Stimulated activated CD8-positive, alpha-beta memory T cell treated with anti-CD3 and anti-CD28 coated beads, Interleukin-7, amount 100 ng/mL, for 48 hours (primary cell): Measurements from ENCODE around the gene STK17B.
"Not testable (repeated sequence)": the region's sequence is repeated elsewhere in the genome, so short reads cannot be mapped to it uniquely, and the experiment has no call there.

ENCODE experiments used
- DNase-seq, 2 donors: peaks; one replicate each; pipeline ENCODE4 v3.0.0-alpha.2; 2020; ENCODE audit warnings: low read depth in 1 of 2; ENCODE audit errors: extremely low read depth in 1 of 2

Gene STK17B

DNA sequence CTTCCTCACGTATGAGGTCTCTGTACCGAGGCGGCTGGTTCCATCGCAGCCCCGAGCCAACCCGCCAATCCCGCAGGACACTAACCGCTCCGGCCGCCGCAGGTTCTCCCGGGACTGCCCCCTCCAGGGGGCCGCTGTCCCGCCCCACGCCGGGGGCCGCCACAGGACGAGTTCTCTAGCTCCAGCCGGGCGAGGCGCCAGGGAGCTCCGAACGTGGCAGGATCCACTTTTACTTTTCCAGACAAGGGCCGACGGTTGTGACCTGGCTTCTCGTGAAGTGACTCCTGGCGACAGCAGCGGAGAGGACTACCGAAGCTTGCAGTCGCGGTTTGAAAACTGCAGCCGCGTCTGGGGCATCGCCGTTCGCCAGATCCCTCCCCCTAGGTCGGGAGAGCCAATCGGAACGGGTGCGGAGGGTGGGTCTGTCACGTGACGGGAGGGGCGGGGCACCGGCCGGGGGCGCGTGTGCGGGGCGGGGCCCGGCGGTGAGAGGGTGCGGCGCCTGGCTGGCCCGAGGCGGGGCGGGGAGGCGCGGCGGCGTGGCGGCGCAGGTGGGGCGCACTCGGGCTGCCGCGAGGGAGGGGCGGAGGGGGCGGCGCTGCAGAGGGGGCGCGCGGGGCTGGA lies at the start of gene STK17B:
Gene STK17B (minus strand): TSS at position 331 of the 624 bp plus-strand sequence. CDS start 8,195 bp downstream, outside the sequence.
- peak; percentile 93 to 94 for DNase-seq

DNA sequence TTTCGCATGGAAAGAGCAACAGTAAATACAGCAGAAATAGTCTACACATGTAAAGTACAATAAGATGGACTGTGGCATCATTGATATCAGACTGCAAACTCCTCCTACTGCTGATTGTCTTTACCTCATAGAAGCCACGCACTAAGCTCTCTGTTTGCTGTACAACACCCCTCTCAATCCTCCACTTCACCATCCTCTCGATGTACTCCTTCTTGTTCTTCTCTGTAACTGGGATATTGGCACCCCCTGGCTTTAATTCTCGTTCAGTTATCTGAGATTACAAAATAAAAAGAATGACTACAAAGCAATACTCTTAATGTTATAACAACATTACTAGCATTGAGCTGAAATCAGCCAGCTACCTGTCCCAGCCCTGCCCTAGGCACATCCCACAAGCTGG lies 49.3 kb upstream of the STK17B start:
- DNase-seq, result no peak

DNA sequence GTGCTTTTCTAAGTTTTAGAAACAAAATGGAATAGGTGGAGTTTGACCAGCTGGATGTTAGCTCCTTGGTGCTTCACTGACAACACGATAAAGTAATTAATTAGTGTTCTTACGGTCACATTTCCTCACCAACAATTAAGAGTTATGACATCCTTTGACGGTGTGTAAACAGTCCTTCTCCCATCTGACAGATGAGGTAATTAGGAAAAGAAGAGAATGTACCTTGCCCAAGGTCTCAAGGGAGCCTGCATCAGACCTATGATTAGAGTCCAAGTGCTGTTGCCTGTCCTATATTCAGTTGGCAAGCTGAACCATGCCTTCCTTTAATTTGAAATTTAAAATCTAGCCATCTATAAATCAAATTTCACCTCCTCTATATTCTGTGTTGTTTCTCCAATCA lies 48.3 kb upstream of the STK17B start:
- DNase-seq, result no peak

DNA sequence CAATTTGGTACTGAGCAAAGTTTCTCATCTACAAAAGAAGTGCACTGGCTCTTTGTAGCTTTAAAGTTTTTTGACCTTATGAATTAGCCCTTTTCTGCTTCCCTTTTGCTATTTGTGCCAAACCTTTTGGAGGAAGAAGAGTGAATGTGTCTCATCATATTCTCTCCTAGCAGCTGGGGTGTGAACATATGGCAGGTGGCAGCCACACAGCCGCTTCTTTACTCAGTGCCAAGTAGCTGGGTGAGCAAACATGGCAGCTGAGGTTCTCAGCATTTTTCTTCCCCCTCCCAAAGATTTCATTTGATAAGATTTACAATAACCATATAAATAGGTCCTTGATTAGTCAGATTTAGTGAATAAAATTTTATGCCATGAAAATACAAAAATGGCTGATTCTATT lies 46.7 kb upstream of the STK17B start:
- no peak for DNase-seq

DNA sequence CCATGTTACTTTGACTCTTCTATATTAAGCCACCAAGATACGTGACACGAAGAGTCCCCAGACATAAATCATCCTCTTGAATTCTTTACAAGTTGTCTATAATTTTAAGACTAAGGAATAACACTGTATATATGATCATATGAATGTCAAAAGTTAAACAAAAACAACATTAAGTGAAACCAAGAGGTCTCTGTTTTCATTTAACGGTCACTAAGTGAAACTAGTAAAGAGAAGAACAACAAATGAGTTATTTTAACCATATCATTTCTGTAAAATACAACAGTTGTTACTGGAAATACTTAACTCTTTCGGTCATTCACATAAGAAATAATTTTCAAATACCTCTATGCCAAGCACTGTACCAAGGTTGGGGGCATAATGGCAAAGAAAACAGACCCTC lies 45.7 kb upstream of the STK17B start:
- no peak for DNase-seq

DNA sequence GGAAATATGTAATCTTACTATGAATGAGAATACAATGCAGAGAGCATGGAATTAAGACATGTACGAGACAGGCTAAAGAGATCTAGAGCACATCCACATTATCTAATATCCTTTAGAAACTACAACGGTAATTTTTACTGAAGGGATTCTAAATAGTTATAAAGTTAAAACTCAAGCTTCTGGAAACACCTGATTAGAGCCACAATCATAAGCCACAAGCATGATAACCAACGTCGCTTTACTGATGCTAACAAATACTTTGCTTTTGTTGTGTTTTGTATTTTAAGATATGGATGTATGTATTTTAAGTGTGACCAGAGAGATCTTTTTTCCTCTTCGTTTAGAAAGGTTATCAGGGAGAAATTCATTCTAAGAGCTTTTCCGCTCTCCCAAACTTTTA lies 44.0 kb upstream of the STK17B start:
- no peak for DNase-seq

DNA sequence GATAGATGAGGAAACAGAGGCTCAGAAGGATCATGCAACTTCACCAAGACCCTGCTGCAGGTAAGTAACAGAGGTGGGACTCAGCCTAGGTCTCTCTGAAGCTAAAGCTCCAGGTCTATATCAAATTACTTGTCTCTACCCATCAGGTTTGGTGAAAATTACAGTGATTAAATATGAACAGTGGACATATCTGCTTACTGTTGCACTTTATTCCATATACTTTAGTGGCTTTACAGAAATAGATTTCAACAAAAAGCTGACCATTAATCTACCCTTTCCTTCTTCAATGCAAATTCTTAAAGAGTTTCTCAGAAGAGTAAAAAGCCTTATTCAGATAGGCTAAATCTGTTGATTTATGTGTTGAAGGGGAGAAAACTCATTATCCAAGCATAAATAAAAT lies 42.8 kb upstream of the STK17B start:
- DNase-seq, result no peak

DNA sequence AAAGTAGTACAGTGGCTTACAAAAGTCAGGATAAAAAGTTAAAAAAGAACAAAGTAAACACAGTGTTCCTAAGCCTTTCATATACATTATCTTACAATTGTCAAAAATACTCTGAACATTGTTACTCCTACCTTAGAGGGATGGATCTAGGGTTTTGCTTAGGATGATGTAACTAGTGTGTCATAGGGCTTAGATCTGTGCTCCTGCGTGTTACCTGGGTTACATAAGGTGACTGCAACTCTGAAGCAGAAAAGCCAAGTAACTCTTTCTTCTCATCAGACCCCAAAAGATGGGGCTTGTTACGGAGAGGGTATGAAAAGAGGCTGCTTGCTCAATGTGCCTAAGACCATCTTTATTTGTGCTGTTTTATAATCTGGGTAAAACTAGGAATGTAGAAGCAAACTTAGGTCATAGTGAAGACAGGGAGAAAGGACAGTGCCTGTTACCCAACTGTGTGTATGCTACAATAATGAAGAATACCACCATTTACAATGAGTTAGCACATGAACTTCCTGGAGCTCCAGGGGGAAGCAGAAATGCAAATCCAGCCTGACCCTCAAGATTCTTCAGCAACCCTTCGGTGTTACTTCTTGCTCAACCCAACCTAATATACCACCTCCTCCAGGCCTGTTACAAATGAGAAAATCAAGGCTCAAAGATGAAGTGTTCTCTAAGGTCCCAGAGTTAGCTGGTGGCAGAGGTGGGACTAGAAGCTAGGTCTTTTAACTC lies 42.0 kb upstream of the STK17B start:
- DNase-seq, result no peak

DNA sequence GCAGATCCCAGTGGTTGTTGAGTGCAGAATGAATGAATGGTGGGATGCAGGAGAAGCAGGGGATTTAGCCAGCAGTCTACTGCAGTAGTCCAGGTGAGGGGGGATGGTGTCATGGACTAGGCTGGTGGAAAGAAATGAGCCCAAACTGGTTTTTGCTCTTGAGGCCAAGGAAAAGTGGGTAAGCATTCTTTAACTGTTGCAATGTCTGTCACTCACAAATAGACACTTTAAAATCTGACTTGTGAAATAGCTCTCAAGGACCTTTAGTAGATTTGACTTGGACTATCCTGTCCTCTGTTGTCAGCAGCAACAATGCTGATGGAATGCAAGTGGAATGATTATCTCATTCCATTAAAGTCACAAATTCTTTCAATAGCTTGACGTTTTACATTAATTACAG lies 37.5 kb upstream of the STK17B start:
- no peak for DNase-seq

DNA sequence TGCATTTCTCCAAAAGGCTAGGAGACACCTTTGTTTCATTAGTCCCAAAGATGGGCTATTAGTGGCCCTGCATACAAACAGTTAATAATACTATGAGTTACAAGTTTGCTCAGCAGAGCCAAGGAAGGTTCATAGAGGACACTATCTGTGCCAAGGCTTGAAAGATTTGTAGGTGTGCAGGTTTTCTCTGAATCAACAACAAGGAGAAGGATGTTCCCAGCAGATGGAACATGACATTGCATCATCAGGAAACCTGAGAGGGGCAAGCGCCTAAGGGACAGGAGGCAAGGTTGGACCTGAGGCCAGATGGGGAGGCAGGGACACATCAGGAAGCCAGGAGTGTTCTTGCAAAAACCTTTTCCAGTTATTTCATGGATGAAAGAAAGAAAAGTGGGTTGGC lies 35.4 kb upstream of the STK17B start:
- DNase-seq, result no peak

DNA sequence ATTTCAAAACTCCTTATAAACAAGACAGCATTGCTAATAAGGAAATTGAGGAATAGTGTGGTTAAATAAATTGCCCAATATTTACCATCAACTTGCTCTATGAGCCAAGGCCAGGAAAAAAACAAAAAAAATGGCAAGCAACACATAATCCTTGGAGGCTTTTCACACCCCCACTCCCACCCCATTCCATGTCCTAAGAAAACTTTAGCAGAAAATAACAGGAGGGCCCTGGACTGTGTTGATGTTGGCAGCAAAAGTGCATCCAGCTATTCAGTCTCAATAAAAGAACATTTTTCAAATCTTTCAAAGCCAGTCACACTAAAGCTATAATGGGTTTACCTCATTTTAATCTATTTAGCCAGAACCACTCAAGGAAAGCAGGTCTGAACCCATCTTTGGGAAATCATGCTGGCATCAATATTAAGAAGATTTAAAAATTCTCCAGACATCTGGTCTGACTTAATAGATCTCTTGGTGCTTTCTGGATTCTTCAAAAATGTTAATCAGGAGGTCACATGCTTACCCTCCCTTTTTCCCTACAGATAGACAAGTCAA lies 34.6 kb upstream of the STK17B start:
- no peak for DNase-seq

DNA sequence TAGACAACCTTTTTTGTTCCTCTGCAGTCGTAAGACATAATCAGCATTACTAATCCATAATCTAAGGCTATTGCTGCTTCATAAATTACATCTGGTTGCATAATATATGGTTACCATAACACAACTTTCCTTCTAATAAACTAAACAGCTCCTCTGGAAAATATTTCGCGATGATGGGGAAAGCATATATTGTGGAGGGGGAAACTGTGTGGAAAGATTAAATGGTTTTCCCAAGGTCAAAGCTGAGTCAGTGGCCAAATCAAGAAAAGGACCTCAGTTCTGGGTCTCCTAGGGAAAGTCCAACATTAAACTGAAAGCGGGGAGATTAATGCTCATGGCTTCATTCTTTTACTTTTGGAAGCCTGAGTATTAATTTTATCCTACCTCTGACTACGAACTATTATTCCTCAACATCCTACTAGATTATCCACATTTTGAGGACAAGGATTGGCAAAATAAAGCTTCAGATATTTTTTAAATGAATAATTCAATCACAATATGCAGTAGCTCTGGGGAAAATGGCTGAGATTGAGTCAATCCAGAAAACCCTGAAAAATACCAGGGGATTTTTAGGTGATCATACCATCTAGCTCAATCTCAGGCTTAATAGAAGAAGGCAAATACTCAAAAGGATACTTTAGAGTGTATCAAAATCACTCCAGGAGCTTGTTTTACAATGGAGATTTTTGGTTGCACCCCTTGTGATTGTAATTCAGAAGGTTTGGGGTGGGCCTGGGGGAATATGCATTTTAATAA lies 33.8 kb upstream of the STK17B start:
- DNase-seq, result no peak

DNA sequence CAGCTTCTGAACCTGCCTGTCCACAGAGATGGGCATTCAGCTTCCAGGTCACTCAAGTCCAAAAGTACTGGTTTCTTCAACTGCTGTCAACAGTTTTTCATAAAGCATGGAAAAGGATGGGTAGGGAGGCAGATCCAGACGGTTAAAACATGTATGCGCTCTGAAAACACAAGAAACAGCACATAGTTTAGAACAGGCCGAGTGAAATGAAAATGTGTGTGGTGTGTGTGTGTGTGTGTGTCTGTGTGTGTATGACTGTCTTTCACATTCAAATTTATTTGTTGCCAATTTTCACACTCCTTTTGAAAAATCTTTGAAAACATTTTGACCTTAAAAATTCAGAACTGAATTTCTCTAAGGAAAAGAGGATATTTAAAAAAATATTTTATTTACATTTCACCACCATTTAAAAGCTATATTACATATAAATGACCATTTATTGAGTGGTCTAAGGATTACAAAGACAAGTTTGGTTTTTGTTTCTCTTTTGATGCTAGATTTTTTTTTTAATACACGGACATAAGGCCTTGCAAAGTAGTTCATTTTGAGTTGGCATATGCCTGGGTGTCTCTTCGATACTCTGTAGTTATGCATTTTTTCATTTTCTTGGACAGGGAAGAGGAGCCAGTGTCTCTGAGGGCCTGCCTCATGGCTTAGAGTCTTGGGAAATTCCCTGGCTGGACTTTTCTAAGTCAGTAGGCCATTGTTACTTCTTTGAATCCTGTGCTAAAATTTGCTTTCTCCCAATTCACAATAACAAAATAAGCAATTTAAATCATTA lies 30.0 kb upstream of the STK17B start:
- no peak for DNase-seq

DNA sequence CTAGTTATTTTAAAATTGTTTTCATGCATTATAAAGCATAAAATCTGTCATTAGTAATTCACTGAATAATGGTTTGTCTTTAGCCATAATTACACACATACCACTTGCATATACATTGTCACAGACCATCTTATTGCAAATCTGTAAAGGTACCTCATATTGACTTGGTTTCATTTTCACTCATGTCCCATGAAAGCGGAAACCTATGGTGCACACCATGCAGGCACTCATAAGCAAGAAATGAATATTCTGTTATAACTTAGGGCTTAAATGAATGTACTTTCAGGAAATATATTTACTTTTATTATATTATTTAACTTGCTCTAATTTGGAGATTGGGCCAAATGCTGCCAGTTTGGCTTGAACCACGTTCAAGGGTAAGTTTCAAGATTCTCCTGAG lies 29.2 kb upstream of the STK17B start:
- no peak for DNase-seq

DNA sequence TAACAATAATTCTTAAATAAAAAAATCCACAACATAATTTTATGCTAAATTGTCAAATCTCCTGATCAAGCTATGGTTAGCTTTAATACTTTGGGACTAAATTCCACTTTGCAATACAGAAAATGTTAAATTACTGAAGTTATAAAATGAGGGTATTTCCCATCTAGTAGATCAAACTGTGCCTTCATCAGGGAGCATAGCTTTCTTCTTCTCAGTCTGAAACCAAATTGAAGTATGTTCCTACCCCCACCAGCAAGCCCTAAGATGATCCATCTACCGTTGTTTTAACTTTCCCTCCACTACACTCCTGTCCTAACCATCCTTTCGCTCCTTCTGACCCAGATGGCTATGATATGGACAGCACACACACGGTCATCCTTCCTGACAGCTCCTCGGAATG lies 24.4 kb upstream of the STK17B start:
- no peak for DNase-seq

DNA sequence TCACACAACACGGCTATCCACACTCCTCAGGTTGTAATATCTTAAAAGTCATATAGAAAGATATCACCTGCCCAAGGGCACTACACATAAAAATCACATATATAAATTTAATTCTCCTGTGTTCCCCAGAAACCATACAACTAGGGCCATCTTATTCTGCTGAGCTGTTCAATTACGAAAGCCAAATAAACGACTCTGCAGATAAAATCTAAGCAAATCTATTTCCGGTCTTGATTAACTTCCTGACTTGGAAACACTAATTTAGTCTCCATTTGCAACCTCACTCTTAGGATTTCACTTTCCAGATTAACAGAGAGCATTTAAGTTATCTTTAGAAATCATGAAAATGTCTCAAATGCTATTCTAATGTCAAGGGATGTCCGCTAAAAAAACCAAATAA lies 23.9 kb upstream of the STK17B start:
- DNase-seq, result no peak

DNA sequence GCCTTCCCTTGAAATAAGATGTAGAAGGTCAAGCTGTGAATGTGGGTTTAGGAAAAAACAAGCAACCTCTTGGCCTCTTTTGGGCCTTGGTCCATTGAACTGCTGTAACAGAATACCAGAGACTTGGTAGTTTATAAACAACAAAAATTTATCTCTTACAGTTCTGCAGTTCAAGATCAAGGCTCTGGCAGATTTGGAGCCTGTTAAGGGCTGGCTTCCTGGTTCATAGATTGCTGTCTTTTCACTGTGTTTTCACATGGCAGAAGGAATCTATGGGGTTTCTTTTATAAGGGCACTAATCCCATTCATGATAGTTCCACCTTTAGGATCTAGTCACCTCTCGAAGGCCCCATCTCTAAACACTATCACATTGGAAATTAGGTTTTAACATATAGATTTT lies 20.2 kb upstream of the STK17B start:
- no peak for DNase-seq

DNA sequence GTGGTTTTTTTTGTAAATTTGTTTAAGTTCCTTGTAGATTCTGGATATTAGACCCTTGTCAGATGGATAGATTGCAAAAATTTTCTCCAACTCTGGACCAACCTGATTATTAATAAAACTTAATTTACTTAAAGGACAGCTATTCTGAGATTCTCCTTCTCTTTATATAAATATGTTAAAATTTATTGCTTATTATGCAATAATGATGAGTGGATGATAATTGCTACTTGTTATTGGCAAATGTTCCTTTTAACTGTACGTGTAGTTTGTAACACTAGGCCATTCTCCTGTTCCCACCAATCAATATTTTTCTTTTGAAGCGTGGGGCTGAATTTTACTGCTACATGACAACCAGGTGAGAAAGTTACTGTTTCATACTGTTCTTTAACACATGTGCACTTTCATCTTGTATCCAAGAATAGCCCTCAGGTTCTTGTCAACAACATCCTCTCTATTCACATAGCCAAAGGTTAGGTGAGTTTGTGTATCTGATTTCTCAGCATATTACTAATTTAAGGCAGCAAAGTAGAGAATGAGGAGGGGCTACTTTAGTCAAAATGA lies 16.6 kb upstream of the STK17B start:
- no peak for DNase-seq

DNA sequence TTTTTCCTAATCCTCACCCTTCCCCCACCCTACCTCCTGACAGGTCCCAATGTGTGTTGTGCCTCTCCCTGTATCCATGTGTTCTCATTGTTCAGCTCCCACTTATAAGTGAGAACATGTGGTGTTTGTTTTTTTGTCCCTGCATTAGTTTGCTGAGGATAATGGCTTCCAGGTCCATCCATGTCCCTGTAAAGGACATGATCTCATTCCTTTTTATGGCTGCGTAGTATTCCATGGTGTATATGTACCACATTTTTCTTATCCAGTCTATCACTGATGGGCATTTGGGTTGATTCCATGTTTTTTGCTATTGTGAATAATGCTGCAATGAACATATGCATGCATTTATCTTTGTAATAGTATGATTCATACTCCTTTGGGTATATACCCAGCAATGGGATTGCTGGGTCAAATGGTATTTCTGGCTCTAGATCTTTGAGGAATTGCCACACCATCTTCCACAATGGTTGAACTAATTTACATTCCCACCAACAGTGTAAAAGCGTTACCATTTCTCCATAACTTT lies 15.9 kb upstream of the STK17B start:
- not testable (repeated sequence) for DNase-seq

DNA sequence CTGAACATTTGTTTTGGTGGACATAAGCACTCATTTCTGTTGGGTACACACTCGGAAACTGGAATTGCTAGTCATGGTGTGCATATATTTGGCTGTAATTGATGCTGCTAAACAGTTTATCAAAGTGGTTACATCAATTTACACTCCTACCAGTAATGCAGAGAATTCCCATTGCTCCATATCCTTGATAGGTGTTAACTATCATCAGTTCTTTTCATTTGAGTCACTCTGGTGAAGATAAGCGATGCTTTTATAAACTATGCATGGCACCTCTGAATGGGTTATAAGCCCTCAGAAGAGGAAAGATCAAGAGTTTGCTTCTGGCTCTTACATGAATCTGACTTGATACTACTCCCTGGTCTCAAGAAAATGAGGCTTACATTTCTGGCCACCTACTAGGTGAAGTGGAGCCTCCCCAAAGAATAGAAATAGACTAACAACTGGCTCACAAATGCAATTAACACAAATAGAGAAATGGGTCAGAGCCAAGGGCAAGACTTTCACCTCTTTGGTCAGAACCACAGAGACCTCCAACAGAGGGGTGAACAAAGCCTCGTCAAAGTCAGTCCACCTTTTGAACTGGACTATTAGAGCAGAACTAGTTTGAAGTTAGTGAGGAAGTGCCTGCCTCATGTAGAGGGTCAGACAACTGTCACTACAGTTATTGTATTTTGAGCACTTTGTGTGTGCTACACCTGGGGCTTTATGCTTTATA lies 15.0 kb upstream of the STK17B start:
- DNase-seq, result no peak
